ENCODE data around the gene TPRN. TPM values are rescaled to one million over a fixed set of nuclear protein-coding genes. Genes with fewer than 3 reads are reported as not detected.

The TPRN gene
- total RNA-seq, 1 donor from 2014 or later, result 20.7 TPM

GRCh38 chr9:137192859-137193258 lies 7.7 kb downstream of the TPRN start:
- Mint-ChIP-seq H3K4me3 (ENCODE audit: low read depth) (no peak overlapping the region), H3K9me3 (ENCODE audit: low read depth) (no peaks in the 10 kb centered on the region), H3K27ac (no peak overlapping the region), H3K36me3 (ENCODE audit: insufficient read depth) (no peaks in the 10 kb centered on the region), H3K27me3 (no peaks in the 10 kb centered on the region), H3K4me1 (ENCODE audit: low read depth) (peaks cover 11% of the 10 kb centered on the region)
- no peak for DNase-seq (ENCODE audit: low spot score, unreplicated experiment)
- TF ChIP-seq CTCF (IDR thresholded peaks at IDR 0.05; ENCODE audit: unreplicated experiment), result no peak

GRCh38 chr9:137192448-137192780 lies 8.1 kb downstream of the TPRN start:
- H3K4me1 Mint-ChIP-seq (ENCODE audit: low read depth), result peaks cover 14% of the 10 kb centered on the region
- H3K4me3 Mint-ChIP-seq (ENCODE audit: low read depth), result no peak overlapping the region
- H3K36me3 Mint-ChIP-seq (ENCODE audit: insufficient read depth), result no peaks in the 10 kb centered on the region
- no peak for DNase-seq (ENCODE audit: low spot score, unreplicated experiment)
- H3K27me3 Mint-ChIP-seq, result no peaks in the 10 kb centered on the region
- no peaks in the 10 kb centered on the region for H3K9me3 Mint-ChIP-seq (ENCODE audit: low read depth)
- H3K27ac Mint-ChIP-seq, result no peak overlapping the region
- no peak for TF ChIP-seq CTCF (IDR thresholded peaks at IDR 0.05; ENCODE audit: unreplicated experiment)

GRCh38 chr9:137191691-137192447 lies 8.7 kb downstream of the TPRN start:
- no peaks in the 10 kb centered on the region for H3K36me3 Mint-ChIP-seq (ENCODE audit: insufficient read depth)
- no peaks in the 10 kb centered on the region for H3K9me3 Mint-ChIP-seq (ENCODE audit: low read depth)
- no peak for TF ChIP-seq CTCF (IDR thresholded peaks at IDR 0.05; ENCODE audit: unreplicated experiment)
- no peak overlapping the region for H3K27ac Mint-ChIP-seq
- H3K4me1 Mint-ChIP-seq (ENCODE audit: low read depth), result peaks cover 16% of the 10 kb centered on the region
- DNase-seq (ENCODE audit: low spot score, unreplicated experiment), result no peak
- H3K27me3 Mint-ChIP-seq, result no peaks in the 10 kb centered on the region
- H3K4me3 Mint-ChIP-seq (ENCODE audit: low read depth), result no peak overlapping the region

- Mint-ChIP-seq H3K4me1 (ENCODE audit: low read depth) (peaks cover 18% of the 10 kb centered on the region), H3K27ac (no peak overlapping the region), H3K4me3 (ENCODE audit: low read depth) (no peak overlapping the region), H3K27me3 (no peaks in the 10 kb centered on the region), H3K36me3 (ENCODE audit: insufficient read depth) (no peaks in the 10 kb centered on the region), H3K9me3 (ENCODE audit: low read depth) (no peaks in the 10 kb centered on the region)
- TF ChIP-seq CTCF (IDR thresholded peaks at IDR 0.05; ENCODE audit: unreplicated experiment), result no peak
- no peak for DNase-seq (ENCODE audit: low spot score, unreplicated experiment)
Observed at GRCh38 chr9:137191245-137191644, 9.3 kb downstream of the TPRN start.

GRCh38 chr9:137190315-137190856 lies 10.2 kb downstream of the TPRN start:
- TF ChIP-seq CTCF (IDR thresholded peaks at IDR 0.05; ENCODE audit: unreplicated experiment), result no peak
- Mint-ChIP-seq H3K9me3 (ENCODE audit: low read depth) (no peaks in the 10 kb centered on the region), H3K4me3 (ENCODE audit: low read depth) (peak overlapping the region; percentile 92), H3K27me3 (no peaks in the 10 kb centered on the region), H3K4me1 (ENCODE audit: low read depth) (peaks cover 17% of the 10 kb centered on the region), H3K36me3 (ENCODE audit: insufficient read depth) (no peaks in the 10 kb centered on the region), H3K27ac (peak overlapping the region; percentile 74)
- no peak for DNase-seq (ENCODE audit: low spot score, unreplicated experiment)

Data from progenitor cell of endocrine pancreas (in vitro differentiated cells).